GM13977 (cell line): ENCODE measurements around the gene RADIL.

Experiments used
- DNase-seq: peaks from one replicate; pipeline ENCODE4 v3.0.0; 2012; ENCODE audit warnings: low spot score
- CTCF ChIP-seq: IDR thresholded peaks from 2 replicates; pipeline ENCODE4 v1.5.1; 2012; ENCODE audit warnings: mild to moderate bottlenecking, control low read depth; ENCODE audit not compliant: insufficient read depth; ENCODE audit errors: extremely low read depth, missing control alignments
- in situ Hi-C: fragments of 300-500 bp; cut with MboI; formaldehyde crosslinking; loops from one replicate; pipeline ENCODE4 v1.12.0; 2022; ENCODE audit warnings: low sequenced_read_pairs, low pct_unique_long_range_greater_than_20kb, mixed read lengths, inconsistent platforms; ENCODE audit not compliant: unreplicated experiment

The RADIL gene

GRCh38 chr7:4854916-4855315, 28.6 kb downstream of the RADIL start:
- in situ Hi-C loops, result no loop called here

GRCh38 chr7:4851459-4852422, 31.8 kb downstream of the RADIL start:
- in situ Hi-C loops, result no loop called here
- no peak for DNase-seq
- TF ChIP-seq CTCF, result no peak

More at GRCh38 chr7:4854916-4855315, 28.6 kb downstream of the RADIL start:
- DNase-seq, result no peak
- no peak for TF ChIP-seq CTCF

- DNase-seq, result no peak
- in situ Hi-C loops, result no loop called here
- TF ChIP-seq CTCF, result no peak
Observed at GRCh38 chr7:4850262-4850795, 33.2 kb downstream of the RADIL start.

DNA sequence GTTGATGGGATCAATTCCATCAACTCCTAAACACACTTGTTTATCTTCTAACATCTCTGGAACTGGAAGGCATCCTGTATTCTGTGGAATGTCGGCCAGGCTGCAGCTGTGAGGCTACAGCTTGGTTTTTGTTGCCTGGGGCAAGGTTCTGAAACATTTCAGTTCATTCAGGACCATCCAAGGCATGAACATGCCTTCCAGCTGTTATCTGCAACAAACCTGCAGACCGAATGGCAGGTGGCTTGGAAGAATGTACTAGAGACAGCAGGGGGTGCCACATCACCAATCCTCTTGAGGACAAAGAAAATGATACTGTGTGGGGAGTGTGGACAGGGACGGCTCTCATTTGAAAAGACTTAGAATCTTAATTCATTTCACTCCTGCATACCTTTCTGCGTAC, 34.1 kb downstream of the RADIL start:
- TF ChIP-seq CTCF, result peak; percentile 38
- DNase-seq, result peak; percentile 58
- in situ Hi-C loops, result loop anchor here (25.0 kb wide), 1 partner anchor 238 kb away; no protein-coding TSS in a partner anchor

DNA sequence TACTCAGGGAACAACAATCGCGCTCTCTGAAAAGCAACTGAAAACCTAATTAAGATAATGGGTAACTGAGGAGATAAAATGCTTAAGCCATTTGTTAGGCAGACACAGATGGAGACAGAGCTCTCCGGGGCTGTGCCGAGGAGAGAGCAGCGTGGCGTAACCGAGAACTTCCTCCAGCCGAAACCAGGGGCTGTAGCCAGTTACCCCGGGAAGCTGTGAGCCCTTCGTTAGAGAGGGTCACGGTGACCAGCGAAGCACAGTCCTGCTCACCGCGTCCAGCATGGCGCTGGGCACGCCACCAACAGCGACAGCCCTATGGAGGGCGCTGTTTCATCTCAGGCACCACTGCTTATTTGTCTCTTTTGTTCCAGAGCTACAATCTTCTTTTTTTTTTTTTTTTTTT, 37.8 kb downstream of the RADIL start:
- in situ Hi-C loops, result loop anchor here (25.0 kb wide), 1 partner anchor 242 kb away; no protein-coding TSS in a partner anchor
- no peak for DNase-seq

More for the DNA sequence above, 37.8 kb downstream of the RADIL start:
- peak; percentile 7 for TF ChIP-seq CTCF
